K562 (cell line): ENCODE measurements around the gene GET3. TPM values are rescaled to one million over a fixed set of nuclear protein-coding genes. Genes with fewer than 3 reads are reported as not detected.
A peak's percentile ranks its signal among the peaks of the same experiment; 100 is the strongest.

ENCODE experiments used
- CCNT2 ChIP-seq: IDR thresholded peaks from 2 replicates; pipeline ENCODE4 v1.6.1; 2011; ENCODE audit warnings: borderline replicate concordance, low read depth, mild to moderate bottlenecking, moderate library complexity, mixed read lengths, low read length; ENCODE audit not compliant: insufficient read length; ENCODE audit errors: extremely low read depth
- FOXK1 ChIP-seq: sonication (generic); formaldehyde crosslinking; IDR thresholded peaks from 2 replicates; pipeline ENCODE4 v1.8.0; 2022; ENCODE audit warnings: missing genetic modification reagents, mild to moderate bottlenecking, borderline replicate concordance
- GATAD2A ChIP-seq: fragments of 450-650 bp; IDR thresholded peaks from 2 replicates; pipeline ENCODE4 v1.6.1; 2017
- HIVEP1 ChIP-seq: fragments of 250-450 bp; sonication (Bioruptor Pico); IDR thresholded peaks from 2 replicates; pipeline ENCODE4 v1.4.0; 2020; ENCODE audit warnings: mild to moderate bottlenecking
- HNRNPL ChIP-seq: fragments of 200-400 bp; formaldehyde crosslinking; IDR thresholded peaks from 2 replicates; pipeline ENCODE4 v1.6.1; 2017; ENCODE audit warnings: low read depth, mild to moderate bottlenecking, low read length
- NBN ChIP-seq: fragments of 450-650 bp; IDR thresholded peaks from 2 replicates; pipeline ENCODE4 v1.6.1; 2016; ENCODE audit warnings: low read depth, mild to moderate bottlenecking
- NR2C1 ChIP-seq, 2 experiments: fragments of 450-650 bp; IDR thresholded peaks; 2 replicates each; pipeline ENCODE4 v1.6.1; 2017; ENCODE audit warnings: mild to moderate bottlenecking in 2 of 2, antibody characterized with exemption in 1 of 2, inconsistent platforms in 1 of 2, missing compliant biosample characterization in 1 of 2, missing genetic modification characterization in 1 of 2
- SP1 ChIP-seq: sonication (generic); formaldehyde crosslinking; IDR thresholded peaks from 2 replicates; pipeline ENCODE4 v1.8.1; 2022; ENCODE audit warnings: mild to moderate bottlenecking, missing genetic modification reagents
- TARDBP ChIP-seq: fragments of 450-650 bp; IDR thresholded peaks from 2 replicates; pipeline ENCODE4 v1.6.1; 2016
- U2AF1 ChIP-seq: fragments of 200-400 bp; formaldehyde crosslinking; optimal IDR thresholded peaks from 2 replicates; pipeline ENCODE3; 2017; ENCODE audit warnings: mild to moderate bottlenecking, low read depth, low read length, moderate library complexity
- XRCC4 ChIP-seq: IDR thresholded peaks from one replicate; pipeline ENCODE4 v1.6.1; 2011; ENCODE audit not compliant: insufficient read depth, insufficient read length; ENCODE audit errors: extremely low read depth
- ZNF143 ChIP-seq: sonication (generic); formaldehyde crosslinking; IDR thresholded peaks from 2 replicates; pipeline ENCODE4 v1.9.0; 2022; ENCODE audit warnings: mild to moderate bottlenecking, missing genetic modification reagents
- ZNF316 ChIP-seq: fragments of 450-650 bp; IDR thresholded peaks from 2 replicates; pipeline ENCODE4 v1.6.1; 2016
- ZNF324 ChIP-seq: fragments of 250-450 bp; sonication (Bioruptor Pico); IDR thresholded peaks from 2 replicates; pipeline ENCODE4 v1.4.0; 2020; ENCODE audit warnings: mild to moderate bottlenecking
- ZNF57 ChIP-seq: fragments of 450-650 bp; formaldehyde crosslinking; IDR thresholded peaks from 2 replicates; pipeline ENCODE4 v1.4.0; 2020; ENCODE audit warnings: mild to moderate bottlenecking, moderate library complexity
- polyA plus RNA-seq, 8 experiments: library from polyadenylated mRNA; depleted of rRNA in 4 of 8; stranded (reverse) in 5 of 8; unstranded in 3 of 8; fragments of >200 nt; fragmentation: Nextera tagmentation in 2 of 8; fragmentation: Illumina TruSeq in 1 of 8; extraction: Ambion mirVana in 2 of 8; extraction: Trizol in 1 of 8; gene quantifications; 2 replicates each; pipeline versions ENCODE4 v1.2.1 to v1.2.3, GENCODE V29; 2011 to 2014; ENCODE audit warnings: inconsistent platforms in 1 of 8, missing spikeins in 1 of 8
- total RNA-seq, 7 experiments: library from RNA; depleted of rRNA in 6 of 7; stranded (reverse); fragments of >200 nt in 6 of 7; fragmentation: Illumina TruSeq in 2 of 7; extraction: Trizol in 2 of 7; gene quantifications; 2 replicates each; pipeline versions ENCODE4 v1.2.1 to v1.2.3, GENCODE V29; 2011 to 2021; ENCODE audit warnings: low replicate concordance in 1 of 7
- TF ChIP-seq, protein P1 (sequence below), 2 experiments: fragments of 450-650 bp; formaldehyde crosslinking in 1 of 2; IDR thresholded peaks; 2 replicates each; pipeline versions ENCODE4 v1.4.0 to v1.6.1; 2014 to 2020; ENCODE audit warnings: mild to moderate bottlenecking in 2 of 2, borderline replicate concordance in 1 of 2, low read depth in 1 of 2
- TF ChIP-seq, protein P2 (sequence below): fragments of 450-650 bp; formaldehyde crosslinking; IDR thresholded peaks from 2 replicates; pipeline ENCODE4 v1.4.0; 2020; ENCODE audit warnings: mild to moderate bottlenecking
- TF ChIP-seq, protein P3 (sequence below): fragments of 250-450 bp; sonication (Bioruptor Pico); IDR thresholded peaks from 2 replicates; pipeline ENCODE4 v1.6.1; 2021; ENCODE audit warnings: mild to moderate bottlenecking

GET3 gene
- total and polyA plus RNA-seq, 9 of the 15 experiments (the other 6 are each of a cell fraction or from before 2014, with no cell fraction given), result 8.3 to 83.5 (median 51.8) TPM

DNA sequence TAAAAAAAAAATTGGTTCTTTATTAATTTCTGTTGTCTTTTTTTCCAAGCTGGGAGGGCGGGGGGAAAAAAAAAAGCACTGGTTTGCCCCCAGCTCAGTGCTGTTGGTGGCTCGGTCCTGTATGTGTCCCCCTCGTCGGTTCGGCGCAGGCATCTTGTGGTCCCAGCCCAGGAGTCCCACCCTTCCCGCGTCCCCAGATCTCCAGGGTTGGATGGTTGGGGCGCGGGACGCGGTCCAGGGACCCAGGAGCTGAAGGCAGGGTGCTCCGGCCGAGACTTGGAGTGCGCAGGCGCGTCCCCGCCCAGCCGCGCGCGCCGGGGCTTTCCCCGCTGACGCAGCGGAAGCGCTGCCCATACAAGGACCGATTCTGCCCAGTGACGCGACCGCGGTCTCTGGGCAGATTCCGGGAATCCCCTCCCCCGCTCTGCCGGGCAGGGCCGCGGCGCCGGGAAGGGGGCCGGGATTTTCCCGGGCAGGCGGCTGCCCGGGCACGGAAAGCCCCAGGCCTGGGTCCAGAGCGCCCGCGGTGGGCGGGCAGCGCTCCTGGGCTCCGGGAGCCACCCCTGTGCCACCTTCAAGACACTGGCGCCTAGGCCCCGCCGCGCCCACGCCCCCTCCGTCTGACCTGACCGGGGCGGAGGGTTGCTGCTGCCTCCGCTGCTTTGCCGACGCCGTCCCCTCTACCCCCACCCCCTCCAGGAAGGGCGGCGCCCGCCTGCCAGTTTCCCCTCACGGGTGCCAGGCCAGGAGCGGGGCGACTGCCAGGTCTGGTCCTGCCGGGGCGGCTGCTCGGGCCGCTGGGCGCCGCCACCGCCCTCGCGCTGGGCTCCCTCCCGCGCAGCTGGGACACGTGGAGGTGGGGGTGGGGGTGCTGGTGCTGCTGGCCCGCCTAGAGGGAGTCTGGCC is 56.2 kb downstream of the GET3 start (continued):
- TF ChIP-seq, protein P1, sequence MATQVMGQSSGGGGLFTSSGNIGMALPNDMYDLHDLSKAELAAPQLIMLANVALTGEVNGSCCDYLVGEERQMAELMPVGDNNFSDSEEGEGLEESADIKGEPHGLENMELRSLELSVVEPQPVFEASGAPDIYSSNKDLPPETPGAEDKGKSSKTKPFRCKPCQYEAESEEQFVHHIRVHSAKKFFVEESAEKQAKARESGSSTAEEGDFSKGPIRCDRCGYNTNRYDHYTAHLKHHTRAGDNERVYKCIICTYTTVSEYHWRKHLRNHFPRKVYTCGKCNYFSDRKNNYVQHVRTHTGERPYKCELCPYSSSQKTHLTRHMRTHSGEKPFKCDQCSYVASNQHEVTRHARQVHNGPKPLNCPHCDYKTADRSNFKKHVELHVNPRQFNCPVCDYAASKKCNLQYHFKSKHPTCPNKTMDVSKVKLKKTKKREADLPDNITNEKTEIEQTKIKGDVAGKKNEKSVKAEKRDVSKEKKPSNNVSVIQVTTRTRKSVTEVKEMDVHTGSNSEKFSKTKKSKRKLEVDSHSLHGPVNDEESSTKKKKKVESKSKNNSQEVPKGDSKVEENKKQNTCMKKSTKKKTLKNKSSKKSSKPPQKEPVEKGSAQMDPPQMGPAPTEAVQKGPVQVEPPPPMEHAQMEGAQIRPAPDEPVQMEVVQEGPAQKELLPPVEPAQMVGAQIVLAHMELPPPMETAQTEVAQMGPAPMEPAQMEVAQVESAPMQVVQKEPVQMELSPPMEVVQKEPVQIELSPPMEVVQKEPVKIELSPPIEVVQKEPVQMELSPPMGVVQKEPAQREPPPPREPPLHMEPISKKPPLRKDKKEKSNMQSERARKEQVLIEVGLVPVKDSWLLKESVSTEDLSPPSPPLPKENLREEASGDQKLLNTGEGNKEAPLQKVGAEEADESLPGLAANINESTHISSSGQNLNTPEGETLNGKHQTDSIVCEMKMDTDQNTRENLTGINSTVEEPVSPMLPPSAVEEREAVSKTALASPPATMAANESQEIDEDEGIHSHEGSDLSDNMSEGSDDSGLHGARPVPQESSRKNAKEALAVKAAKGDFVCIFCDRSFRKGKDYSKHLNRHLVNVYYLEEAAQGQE (IDR thresholded peaks at IDR 0.05; ENCODE audit: borderline replicate concordance), result peak; percentile 4; the same call in 1 of the 2 replicates
- TF ChIP-seq, protein P1 (CRISPR knock-in tag; IDR thresholded peaks at IDR 0.05; ENCODE audit: low read depth), result 0 out of 2 replicates have a peak, but pooled peaks have one; percentile 51
- peak; percentile 78 for TF ChIP-seq U2AF1
- no peak for TF ChIP-seq FOXK1
- peak; percentile 87 for TF ChIP-seq SP1 (CRISPR knock-in tag)
- TF ChIP-seq, protein P2, sequence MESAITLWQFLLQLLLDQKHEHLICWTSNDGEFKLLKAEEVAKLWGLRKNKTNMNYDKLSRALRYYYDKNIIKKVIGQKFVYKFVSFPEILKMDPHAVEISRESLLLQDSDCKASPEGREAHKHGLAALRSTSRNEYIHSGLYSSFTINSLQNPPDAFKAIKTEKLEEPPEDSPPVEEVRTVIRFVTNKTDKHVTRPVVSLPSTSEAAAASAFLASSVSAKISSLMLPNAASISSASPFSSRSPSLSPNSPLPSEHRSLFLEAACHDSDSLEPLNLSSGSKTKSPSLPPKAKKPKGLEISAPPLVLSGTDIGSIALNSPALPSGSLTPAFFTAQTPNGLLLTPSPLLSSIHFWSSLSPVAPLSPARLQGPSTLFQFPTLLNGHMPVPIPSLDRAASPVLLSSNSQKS (CRISPR knock-in tag), result 0 out of 2 replicates have a peak, but pooled peaks have one; percentile 52
- TF ChIP-seq ZNF324 (CRISPR knock-in tag), result peak; percentile 70
- TF ChIP-seq CCNT2, result peak; percentile 96
- TF ChIP-seq, protein P3, sequence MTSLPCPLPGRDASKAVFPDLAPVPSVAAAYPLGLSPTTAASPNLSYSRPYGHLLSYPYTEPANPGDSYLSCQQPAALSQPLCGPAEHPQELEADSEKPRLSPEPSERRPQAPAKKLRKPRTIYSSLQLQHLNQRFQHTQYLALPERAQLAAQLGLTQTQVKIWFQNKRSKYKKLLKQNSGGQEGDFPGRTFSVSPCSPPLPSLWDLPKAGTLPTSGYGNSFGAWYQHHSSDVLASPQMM (CRISPR knock-in tag), result no peak
- no peak for TF ChIP-seq ZNF143 (CRISPR knock-in tag)
- TF ChIP-seq HIVEP1 (CRISPR knock-in tag), result peak; percentile 99
- peak; percentile 68; the same call in 1 of the 2 replicates for TF ChIP-seq GATAD2A
- TF ChIP-seq TARDBP, result 0 out of 2 replicates have a peak, but pooled peaks have one; percentile 38
- no peak for TF ChIP-seq NR2C1 (IDR thresholded peaks at IDR 0.05)
- no peak for TF ChIP-seq NR2C1 (tag; IDR thresholded peaks at IDR 0.05)
- TF ChIP-seq XRCC4, result no peak
- 0 out of 2 replicates have a peak, but pooled peaks have one; percentile 29 for TF ChIP-seq ZNF57 (CRISPR knock-in tag)
- no peak for TF ChIP-seq NBN
- peak; percentile 100 for TF ChIP-seq HNRNPL
- TF ChIP-seq ZNF316, result 0 out of 2 replicates have a peak, but pooled peaks have one; percentile 32
